WTC11 (cell line): ENCODE data around the gene FHIT. TPM values are rescaled to one million over a fixed set of nuclear protein-coding genes. Genes with fewer than 3 reads are reported as not detected.

Experiments used
- ATAC-seq: fragments of 200-7000 bp; cut with Tn5 transposase; 2 replicates; pipeline ENCODE4 v1.10.0; 2021; ENCODE audit warnings: mild to moderate bottlenecking, moderate library complexity
- CTCF ChIA-PET: fragments of 300-600 bp; sonication (Branson Sonifier 250); formaldehyde crosslinking; loops from one replicate; lab custom pipeline; 2021; ENCODE audit warnings: antibody characterized with exemption; lab: Charles Lee
- POLR2A ChIA-PET: fragments of 350-600 bp; sonication (Branson Sonifier 250); formaldehyde crosslinking; loops from one replicate; lab custom pipeline; 2021; ENCODE audit warnings: antibody characterized with exemption; lab: Charles Lee
- DNase-seq: peaks from one replicate; pipeline ENCODE4 v3.0.0; 2021; ENCODE audit warnings: low spot score
- H3K27ac Mint-ChIP-seq: 2 replicates; pipeline ENCODE4 v1.8.0; 2021; ENCODE audit warnings: mixed read lengths
- H3K27me3 Mint-ChIP-seq: 2 replicates; pipeline ENCODE4 v1.8.0; 2021; ENCODE audit warnings: low read depth, mild to moderate bottlenecking, moderate library complexity, mixed read lengths
- H3K36me3 Mint-ChIP-seq: 2 replicates; pipeline ENCODE4 v1.8.0; 2021; ENCODE audit warnings: mixed read lengths
- H3K4me1 Mint-ChIP-seq: 2 replicates; pipeline ENCODE4 v1.8.0; 2022; ENCODE audit warnings: mixed read lengths
- H3K4me3 Mint-ChIP-seq: 2 replicates; pipeline ENCODE4 v1.8.0; 2021; ENCODE audit warnings: mild to moderate bottlenecking, moderate library complexity, mixed read lengths
- H3K9me3 Mint-ChIP-seq: 2 replicates; pipeline ENCODE4 v1.8.0; 2021; ENCODE audit warnings: mixed read lengths
- CBFB ChIP-seq: sonication (generic); formaldehyde crosslinking; IDR thresholded peaks from 2 replicates; pipeline ENCODE4 v1.8.1; 2022; ENCODE audit warnings: mild to moderate bottlenecking, low read depth, missing genetic modification reagents
- GTF2I ChIP-seq: fragments of 250-450 bp; sonication (Bioruptor Pico); conservative IDR thresholded peaks from 2 replicates; pipeline ENCODE4 v1.4.0; 2021; ENCODE audit warnings: mild to moderate bottlenecking
- MXD4 ChIP-seq: fragments of 250-450 bp; sonication (Bioruptor Pico); IDR thresholded peaks from 2 replicates; pipeline ENCODE4 v1.8.0; 2021; ENCODE audit warnings: mild to moderate bottlenecking, moderate library complexity, borderline replicate concordance
- NR1H2 ChIP-seq: sonication (generic); formaldehyde crosslinking; IDR thresholded peaks from 2 replicates; pipeline ENCODE4 v1.9.0; 2021; ENCODE audit warnings: mild to moderate bottlenecking, moderate library complexity, missing genetic modification reagents
- OVOL2 ChIP-seq: fragments of 250-450 bp; sonication (Bioruptor Pico); IDR thresholded peaks from 2 replicates; pipeline ENCODE4 v1.9.0; 2021; ENCODE audit warnings: mild to moderate bottlenecking, borderline replicate concordance
- RELA ChIP-seq: sonication (generic); formaldehyde crosslinking; IDR thresholded peaks from 2 replicates; pipeline ENCODE4 v1.8.1; 2022; ENCODE audit warnings: missing genetic modification reagents, mild to moderate bottlenecking, borderline replicate concordance
- ZBTB21 ChIP-seq: sonication (generic); formaldehyde crosslinking; IDR thresholded peaks from 2 replicates; pipeline ENCODE4 v1.8.1; 2023; ENCODE audit warnings: mild to moderate bottlenecking, missing genetic modification reagents, borderline replicate concordance
- ZNF121 ChIP-seq: sonication (generic); formaldehyde crosslinking; IDR thresholded peaks from 2 replicates; pipeline ENCODE4 v1.8.0; 2023; ENCODE audit warnings: missing genetic modification reagents
- ZNF219 ChIP-seq: sonication (generic); formaldehyde crosslinking; IDR thresholded peaks from 2 replicates; pipeline ENCODE4 v1.8.0; 2023; ENCODE audit warnings: missing genetic modification reagents, mild to moderate bottlenecking, borderline replicate concordance
- ZNF232 ChIP-seq: sonication (generic); formaldehyde crosslinking; IDR thresholded peaks from 2 replicates; pipeline ENCODE4 v1.8.0; 2022; ENCODE audit warnings: mild to moderate bottlenecking, missing genetic modification reagents
- ZNF317 ChIP-seq: sonication (generic); formaldehyde crosslinking; IDR thresholded peaks from 2 replicates; pipeline ENCODE4 v1.8.1; 2023; ENCODE audit warnings: low read depth, mild to moderate bottlenecking, moderate library complexity, missing genetic modification reagents, borderline replicate concordance
- total RNA-seq: library from RNA; stranded (reverse); gene quantifications from 3 replicates; pipeline ENCODE4 v1.2.3, GENCODE V29; 2021
- TF ChIP-seq, protein P1 (sequence below): sonication (generic); formaldehyde crosslinking; IDR thresholded peaks from 2 replicates; pipeline ENCODE4 v1.8.1; 2022; ENCODE audit warnings: missing genetic modification reagents, borderline replicate concordance
- TF ChIP-seq, protein P2 (sequence below): sonication (generic); formaldehyde crosslinking; IDR thresholded peaks from 2 replicates; pipeline ENCODE4 v1.8.0; 2023; ENCODE audit warnings: mild to moderate bottlenecking, missing genetic modification reagents
- TF ChIP-seq, protein P3 (sequence below): sonication (generic); formaldehyde crosslinking; IDR thresholded peaks from 2 replicates; pipeline ENCODE4 v1.8.1; 2022; ENCODE audit warnings: low read depth, missing genetic modification reagents, borderline replicate concordance
- TF ChIP-seq, protein P4 (sequence below): sonication (generic); formaldehyde crosslinking; IDR thresholded peaks from 2 replicates; pipeline ENCODE4 v1.8.0; 2022; ENCODE audit warnings: mild to moderate bottlenecking, missing genetic modification reagents
- TF ChIP-seq, protein P5 (sequence below): sonication (generic); formaldehyde crosslinking; conservative IDR thresholded peaks from 2 replicates; pipeline ENCODE4 v1.8.1; 2023; ENCODE audit warnings: mild to moderate bottlenecking, low read depth, missing genetic modification reagents, moderate library complexity
- TF ChIP-seq, protein P6 (sequence below): fragments of 250-450 bp; sonication (Bioruptor Pico); IDR thresholded peaks from 2 replicates; pipeline ENCODE4 v1.9.0; 2021; ENCODE audit warnings: moderate library complexity, mild to moderate bottlenecking, inconsistent platforms, borderline replicate concordance
- TF ChIP-seq, protein P7 (sequence below): sonication (generic); formaldehyde crosslinking; IDR thresholded peaks from 2 replicates; pipeline ENCODE4 v1.8.1; 2023; ENCODE audit warnings: mild to moderate bottlenecking, missing genetic modification reagents, moderate library complexity
- TF ChIP-seq, protein P8 (sequence below): sonication (generic); formaldehyde crosslinking; IDR thresholded peaks from 2 replicates; pipeline ENCODE4 v1.8.1; 2023; ENCODE audit warnings: mild to moderate bottlenecking, missing genetic modification reagents
- TF ChIP-seq, protein P9 (sequence below): fragments of 250-450 bp; sonication (Bioruptor Pico); IDR thresholded peaks from 2 replicates; pipeline ENCODE4 v1.9.0; 2021; ENCODE audit warnings: mild to moderate bottlenecking

The FHIT gene
- total RNA-seq, 1 experiment from 2014 or later: 2.6 TPM

DNA sequence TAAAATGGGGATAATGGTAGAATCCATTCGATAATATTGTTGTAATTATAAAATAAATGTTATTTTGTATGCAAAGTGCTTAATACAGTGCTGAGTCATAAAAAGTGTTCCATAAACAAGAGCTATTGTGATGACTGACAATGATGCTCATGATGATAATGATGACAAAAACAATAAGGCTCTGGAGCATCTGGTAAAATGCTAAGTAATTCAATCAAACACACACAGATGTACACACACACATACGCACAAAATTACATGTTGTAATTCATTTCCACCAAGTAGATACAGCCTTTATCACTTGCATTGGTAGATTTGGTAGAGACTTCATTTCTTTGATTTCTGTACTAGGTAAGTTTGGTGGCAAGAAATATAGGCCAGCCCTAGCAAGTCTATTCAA lies 163.8 kb downstream of the FHIT start:
- H3K4me1 Mint-ChIP-seq: peaks cover 18% of the 10 kb centered on the region
- no peak for TF ChIP-seq ZNF232 (CRISPR knock-in tag)
- TF ChIP-seq GTF2I: no peak
- TF ChIP-seq, protein P1, sequence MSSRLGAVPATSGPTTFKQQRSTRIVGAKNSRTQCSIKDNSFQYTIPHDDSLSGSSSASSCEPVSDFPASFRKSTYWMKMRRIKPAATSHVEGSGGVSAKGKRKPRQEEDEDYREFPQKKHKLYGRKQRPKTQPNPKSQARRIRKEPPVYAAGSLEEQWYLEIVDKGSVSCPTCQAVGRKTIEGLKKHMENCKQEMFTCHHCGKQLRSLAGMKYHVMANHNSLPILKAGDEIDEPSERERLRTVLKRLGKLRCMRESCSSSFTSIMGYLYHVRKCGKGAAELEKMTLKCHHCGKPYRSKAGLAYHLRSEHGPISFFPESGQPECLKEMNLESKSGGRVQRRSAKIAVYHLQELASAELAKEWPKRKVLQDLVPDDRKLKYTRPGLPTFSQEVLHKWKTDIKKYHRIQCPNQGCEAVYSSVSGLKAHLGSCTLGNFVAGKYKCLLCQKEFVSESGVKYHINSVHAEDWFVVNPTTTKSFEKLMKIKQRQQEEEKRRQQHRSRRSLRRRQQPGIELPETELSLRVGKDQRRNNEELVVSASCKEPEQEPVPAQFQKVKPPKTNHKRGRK (CRISPR knock-in tag): no peak
- TF ChIP-seq, protein P2, sequence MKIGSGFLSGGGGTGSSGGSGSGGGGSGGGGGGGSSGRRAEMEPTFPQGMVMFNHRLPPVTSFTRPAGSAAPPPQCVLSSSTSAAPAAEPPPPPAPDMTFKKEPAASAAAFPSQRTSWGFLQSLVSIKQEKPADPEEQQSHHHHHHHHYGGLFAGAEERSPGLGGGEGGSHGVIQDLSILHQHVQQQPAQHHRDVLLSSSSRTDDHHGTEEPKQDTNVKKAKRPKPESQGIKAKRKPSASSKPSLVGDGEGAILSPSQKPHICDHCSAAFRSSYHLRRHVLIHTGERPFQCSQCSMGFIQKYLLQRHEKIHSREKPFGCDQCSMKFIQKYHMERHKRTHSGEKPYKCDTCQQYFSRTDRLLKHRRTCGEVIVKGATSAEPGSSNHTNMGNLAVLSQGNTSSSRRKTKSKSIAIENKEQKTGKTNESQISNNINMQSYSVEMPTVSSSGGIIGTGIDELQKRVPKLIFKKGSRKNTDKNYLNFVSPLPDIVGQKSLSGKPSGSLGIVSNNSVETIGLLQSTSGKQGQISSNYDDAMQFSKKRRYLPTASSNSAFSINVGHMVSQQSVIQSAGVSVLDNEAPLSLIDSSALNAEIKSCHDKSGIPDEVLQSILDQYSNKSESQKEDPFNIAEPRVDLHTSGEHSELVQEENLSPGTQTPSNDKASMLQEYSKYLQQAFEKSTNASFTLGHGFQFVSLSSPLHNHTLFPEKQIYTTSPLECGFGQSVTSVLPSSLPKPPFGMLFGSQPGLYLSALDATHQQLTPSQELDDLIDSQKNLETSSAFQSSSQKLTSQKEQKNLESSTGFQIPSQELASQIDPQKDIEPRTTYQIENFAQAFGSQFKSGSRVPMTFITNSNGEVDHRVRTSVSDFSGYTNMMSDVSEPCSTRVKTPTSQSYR (CRISPR knock-in tag): no peak
- TF ChIP-seq, protein P3, sequence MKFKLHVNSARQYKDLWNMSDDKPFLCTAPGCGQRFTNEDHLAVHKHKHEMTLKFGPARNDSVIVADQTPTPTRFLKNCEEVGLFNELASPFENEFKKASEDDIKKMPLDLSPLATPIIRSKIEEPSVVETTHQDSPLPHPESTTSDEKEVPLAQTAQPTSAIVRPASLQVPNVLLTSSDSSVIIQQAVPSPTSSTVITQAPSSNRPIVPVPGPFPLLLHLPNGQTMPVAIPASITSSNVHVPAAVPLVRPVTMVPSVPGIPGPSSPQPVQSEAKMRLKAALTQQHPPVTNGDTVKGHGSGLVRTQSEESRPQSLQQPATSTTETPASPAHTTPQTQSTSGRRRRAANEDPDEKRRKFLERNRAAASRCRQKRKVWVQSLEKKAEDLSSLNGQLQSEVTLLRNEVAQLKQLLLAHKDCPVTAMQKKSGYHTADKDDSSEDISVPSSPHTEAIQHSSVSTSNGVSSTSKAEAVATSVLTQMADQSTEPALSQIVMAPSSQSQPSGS (CRISPR knock-in tag): no peak
- TF ChIP-seq ZNF317 (CRISPR knock-in tag): no peak
- TF ChIP-seq ZBTB21 (CRISPR knock-in tag): no peak
- no peak for TF ChIP-seq CBFB (CRISPR knock-in tag)
- no peak for TF ChIP-seq OVOL2
- TF ChIP-seq NR1H2 (CRISPR knock-in tag): no peak
- no peak for TF ChIP-seq RELA (CRISPR knock-in tag)
- TF ChIP-seq, protein P4, sequence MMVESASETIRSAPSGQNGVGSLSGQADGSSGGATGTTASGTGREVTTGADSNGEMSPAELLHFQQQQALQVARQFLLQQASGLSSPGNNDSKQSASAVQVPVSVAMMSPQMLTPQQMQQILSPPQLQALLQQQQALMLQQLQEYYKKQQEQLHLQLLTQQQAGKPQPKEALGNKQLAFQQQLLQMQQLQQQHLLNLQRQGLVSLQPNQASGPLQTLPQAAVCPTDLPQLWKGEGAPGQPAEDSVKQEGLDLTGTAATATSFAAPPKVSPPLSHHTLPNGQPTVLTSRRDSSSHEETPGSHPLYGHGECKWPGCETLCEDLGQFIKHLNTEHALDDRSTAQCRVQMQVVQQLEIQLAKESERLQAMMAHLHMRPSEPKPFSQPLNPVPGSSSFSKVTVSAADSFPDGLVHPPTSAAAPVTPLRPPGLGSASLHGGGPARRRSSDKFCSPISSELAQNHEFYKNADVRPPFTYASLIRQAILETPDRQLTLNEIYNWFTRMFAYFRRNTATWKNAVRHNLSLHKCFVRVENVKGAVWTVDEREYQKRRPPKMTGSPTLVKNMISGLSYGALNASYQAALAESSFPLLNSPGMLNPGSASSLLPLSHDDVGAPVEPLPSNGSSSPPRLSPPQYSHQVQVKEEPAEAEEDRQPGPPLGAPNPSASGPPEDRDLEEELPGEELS (CRISPR knock-in tag): no peak
- TF ChIP-seq, protein P5, sequence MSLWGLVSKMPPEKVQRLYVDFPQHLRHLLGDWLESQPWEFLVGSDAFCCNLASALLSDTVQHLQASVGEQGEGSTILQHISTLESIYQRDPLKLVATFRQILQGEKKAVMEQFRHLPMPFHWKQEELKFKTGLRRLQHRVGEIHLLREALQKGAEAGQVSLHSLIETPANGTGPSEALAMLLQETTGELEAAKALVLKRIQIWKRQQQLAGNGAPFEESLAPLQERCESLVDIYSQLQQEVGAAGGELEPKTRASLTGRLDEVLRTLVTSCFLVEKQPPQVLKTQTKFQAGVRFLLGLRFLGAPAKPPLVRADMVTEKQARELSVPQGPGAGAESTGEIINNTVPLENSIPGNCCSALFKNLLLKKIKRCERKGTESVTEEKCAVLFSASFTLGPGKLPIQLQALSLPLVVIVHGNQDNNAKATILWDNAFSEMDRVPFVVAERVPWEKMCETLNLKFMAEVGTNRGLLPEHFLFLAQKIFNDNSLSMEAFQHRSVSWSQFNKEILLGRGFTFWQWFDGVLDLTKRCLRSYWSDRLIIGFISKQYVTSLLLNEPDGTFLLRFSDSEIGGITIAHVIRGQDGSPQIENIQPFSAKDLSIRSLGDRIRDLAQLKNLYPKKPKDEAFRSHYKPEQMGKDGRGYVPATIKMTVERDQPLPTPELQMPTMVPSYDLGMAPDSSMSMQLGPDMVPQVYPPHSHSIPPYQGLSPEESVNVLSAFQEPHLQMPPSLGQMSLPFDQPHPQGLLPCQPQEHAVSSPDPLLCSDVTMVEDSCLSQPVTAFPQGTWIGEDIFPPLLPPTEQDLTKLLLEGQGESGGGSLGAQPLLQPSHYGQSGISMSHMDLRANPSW: no peak
- TF ChIP-seq, protein P6, sequence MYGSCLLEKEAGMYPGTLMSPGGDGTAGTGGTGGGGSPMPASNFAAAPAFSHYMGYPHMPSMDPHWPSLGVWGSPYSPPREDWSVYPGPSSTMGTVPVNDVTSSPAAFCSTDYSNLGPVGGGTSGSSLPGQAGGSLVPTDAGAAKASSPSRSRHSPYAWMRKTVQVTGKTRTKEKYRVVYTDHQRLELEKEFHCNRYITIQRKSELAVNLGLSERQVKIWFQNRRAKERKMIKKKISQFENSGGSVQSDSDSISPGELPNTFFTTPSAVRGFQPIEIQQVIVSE (CRISPR knock-in tag): no peak
- TF ChIP-seq, protein P7, sequence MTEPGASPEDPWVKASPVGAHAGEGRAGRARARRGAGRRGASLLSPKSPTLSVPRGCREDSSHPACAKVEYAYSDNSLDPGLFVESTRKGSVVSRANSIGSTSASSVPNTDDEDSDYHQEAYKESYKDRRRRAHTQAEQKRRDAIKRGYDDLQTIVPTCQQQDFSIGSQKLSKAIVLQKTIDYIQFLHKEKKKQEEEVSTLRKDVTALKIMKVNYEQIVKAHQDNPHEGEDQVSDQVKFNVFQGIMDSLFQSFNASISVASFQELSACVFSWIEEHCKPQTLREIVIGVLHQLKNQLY (CRISPR knock-in tag): no peak
- TF ChIP-seq ZNF219 (CRISPR knock-in tag): no peak
- TF ChIP-seq, protein P8, sequence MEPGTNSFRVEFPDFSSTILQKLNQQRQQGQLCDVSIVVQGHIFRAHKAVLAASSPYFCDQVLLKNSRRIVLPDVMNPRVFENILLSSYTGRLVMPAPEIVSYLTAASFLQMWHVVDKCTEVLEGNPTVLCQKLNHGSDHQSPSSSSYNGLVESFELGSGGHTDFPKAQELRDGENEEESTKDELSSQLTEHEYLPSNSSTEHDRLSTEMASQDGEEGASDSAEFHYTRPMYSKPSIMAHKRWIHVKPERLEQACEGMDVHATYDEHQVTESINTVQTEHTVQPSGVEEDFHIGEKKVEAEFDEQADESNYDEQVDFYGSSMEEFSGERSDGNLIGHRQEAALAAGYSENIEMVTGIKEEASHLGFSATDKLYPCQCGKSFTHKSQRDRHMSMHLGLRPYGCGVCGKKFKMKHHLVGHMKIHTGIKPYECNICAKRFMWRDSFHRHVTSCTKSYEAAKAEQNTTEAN (CRISPR knock-in tag): no peak
- TF ChIP-seq MXD4 (CRISPR knock-in tag): no peak
- TF ChIP-seq, protein P9, sequence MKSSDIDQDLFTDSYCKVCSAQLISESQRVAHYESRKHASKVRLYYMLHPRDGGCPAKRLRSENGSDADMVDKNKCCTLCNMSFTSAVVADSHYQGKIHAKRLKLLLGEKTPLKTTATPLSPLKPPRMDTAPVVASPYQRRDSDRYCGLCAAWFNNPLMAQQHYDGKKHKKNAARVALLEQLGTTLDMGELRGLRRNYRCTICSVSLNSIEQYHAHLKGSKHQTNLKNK (CRISPR knock-in tag): no peak
- no peak for TF ChIP-seq ZNF121 (CRISPR knock-in tag)
- TF ChIP-seq, all 79 proteins: peak for 0
- ATAC-seq (no peak), DNase-seq (no peak)
- ChIA-PET CTCF (no interaction called here), POLR2A (no interaction called here)
- no peaks in the 10 kb centered on the region for H3K27me3 Mint-ChIP-seq
- no peak overlapping the region for H3K4me3 Mint-ChIP-seq
- H3K36me3 Mint-ChIP-seq: no peaks in the 10 kb centered on the region
- H3K9me3 Mint-ChIP-seq: no peaks in the 10 kb centered on the region
- H3K27ac Mint-ChIP-seq: no peak overlapping the region
